Astrocyte of the spinal cord (primary cell): Measurements from ENCODE around the gene NECAP2.

Experiments used
- DNase-seq: peaks from one replicate; pipeline ENCODE4 v3.0.0; 2011; ENCODE audit warnings: low read depth, low spot score
- H3K4me3 ChIP-seq: 2 replicates; pipeline ENCODE4 v1.5.1; 2011; ENCODE audit warnings: low read depth, mild to moderate bottlenecking, low read length, moderate library complexity
- in situ Hi-C: cut with HindIII; loops from 2 replicates; pipeline ENCODE4 v1.10.0; 2017; ENCODE audit warnings: low sequenced_read_pairs
- TF ChIP-seq, protein P1 (sequence below): IDR thresholded peaks from 2 replicates; pipeline ENCODE4 v1.5.1; 2012; ENCODE audit warnings: low read depth, mild to moderate bottlenecking, low read length, inconsistent platforms

Gene NECAP2

DNA sequence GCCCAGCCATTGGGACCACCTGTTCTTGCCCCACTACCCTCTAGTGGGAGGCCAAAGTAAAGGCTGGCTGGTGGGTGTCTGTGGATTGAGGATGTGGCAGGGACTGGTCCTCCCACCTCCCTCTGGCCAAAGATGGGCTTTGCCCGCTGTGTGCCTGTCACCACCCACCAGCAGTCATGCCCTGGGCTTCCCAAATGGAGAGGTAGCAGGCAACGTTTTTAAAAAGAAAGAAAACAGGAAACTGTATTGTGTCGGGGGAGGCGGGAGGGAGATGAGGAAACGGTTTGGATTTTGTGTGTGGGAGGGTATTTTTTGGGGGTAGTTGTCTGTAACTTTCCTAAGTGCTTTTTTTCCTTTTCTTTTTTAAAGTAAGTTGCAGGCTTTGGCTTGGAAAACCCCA lies 43.4 kb upstream of the NECAP2 start:
- in situ Hi-C loops: no loop called here
- H3K4me3 ChIP-seq: no peak overlapping the region
- no peak for DNase-seq
- TF ChIP-seq, protein P1, sequence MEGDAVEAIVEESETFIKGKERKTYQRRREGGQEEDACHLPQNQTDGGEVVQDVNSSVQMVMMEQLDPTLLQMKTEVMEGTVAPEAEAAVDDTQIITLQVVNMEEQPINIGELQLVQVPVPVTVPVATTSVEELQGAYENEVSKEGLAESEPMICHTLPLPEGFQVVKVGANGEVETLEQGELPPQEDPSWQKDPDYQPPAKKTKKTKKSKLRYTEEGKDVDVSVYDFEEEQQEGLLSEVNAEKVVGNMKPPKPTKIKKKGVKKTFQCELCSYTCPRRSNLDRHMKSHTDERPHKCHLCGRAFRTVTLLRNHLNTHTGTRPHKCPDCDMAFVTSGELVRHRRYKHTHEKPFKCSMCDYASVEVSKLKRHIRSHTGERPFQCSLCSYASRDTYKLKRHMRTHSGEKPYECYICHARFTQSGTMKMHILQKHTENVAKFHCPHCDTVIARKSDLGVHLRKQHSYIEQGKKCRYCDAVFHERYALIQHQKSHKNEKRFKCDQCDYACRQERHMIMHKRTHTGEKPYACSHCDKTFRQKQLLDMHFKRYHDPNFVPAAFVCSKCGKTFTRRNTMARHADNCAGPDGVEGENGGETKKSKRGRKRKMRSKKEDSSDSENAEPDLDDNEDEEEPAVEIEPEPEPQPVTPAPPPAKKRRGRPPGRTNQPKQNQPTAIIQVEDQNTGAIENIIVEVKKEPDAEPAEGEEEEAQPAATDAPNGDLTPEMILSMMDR: no peak

DNA sequence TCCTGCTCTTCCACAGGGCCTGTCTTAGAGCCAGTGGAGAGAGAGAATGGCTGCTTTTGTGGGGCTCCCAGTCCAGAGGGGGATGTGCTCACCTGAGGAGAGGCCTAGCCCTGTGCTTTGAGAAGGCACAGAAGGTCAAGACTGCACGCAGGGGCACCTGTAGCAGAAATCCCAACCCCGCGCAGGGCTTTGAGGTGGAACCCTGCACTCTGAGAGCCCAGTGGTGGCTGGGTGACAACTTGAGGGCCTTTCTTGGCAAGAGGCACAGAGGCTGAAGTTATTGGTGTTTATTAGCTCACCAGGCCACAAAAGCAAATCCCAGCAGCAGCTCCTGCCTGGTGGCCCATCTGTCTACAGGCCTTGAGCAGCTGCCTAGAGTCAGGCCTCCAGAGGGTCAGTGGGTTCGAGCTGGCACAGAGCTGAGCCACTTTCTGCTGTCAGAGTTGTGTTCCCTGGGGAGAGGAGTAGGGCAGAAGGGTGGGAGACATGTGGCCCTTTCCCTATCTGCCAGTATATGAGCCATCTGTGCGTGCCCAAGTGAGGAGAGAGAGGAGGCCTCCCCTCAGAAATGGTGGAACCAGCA lies 42.1 kb upstream of the NECAP2 start:
- TF ChIP-seq, protein P1: no peak
- in situ Hi-C loops: no loop called here
- H3K4me3 ChIP-seq: no peak overlapping the region
- no peak for DNase-seq

DNA sequence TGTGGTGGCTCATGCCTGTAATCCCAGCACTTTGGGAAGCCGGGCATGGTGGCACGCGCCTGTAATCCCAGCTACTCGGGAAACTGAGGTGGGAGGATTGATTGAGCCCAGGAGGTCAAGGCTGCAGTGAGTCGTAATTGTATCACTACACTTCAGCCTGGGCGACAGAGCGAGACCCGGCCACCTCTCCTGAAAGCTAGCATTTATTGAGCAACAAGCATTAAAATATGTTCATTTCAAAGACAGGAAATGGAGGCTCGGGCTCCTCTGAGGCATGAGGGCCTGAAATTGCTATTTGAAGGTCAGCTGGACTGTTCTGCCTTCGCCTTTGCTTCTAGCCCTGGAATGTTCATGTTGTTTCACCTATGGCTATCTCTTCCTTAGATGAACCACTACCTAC lies 37.8 kb upstream of the NECAP2 start:
- TF ChIP-seq, protein P1: no peak
- H3K4me3 ChIP-seq: no peak overlapping the region
- DNase-seq: no peak
- in situ Hi-C loops: no loop called here

DNA sequence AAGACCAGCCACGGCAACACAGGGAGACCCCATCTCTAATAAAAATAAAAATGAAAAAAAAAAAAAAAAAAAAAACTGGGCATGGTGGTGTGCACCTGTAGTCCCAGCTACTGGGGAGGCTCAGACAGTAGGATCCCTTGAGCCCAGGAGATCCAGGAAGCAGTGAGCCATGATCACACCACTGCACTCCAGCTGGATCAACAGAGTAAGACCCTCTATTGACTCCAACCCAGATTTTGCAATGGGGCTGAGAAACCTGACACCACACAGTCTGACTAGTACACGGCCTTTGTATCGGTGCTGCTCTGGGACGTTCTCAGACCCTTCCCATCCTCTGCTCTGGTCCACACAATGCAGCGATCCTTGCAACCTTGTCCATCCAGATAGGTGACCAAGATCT lies 35.1 kb upstream of the NECAP2 start:
- TF ChIP-seq, protein P1: no peak
- no peak for DNase-seq
- in situ Hi-C loops: no loop called here
- H3K4me3 ChIP-seq: no peak overlapping the region

DNA sequence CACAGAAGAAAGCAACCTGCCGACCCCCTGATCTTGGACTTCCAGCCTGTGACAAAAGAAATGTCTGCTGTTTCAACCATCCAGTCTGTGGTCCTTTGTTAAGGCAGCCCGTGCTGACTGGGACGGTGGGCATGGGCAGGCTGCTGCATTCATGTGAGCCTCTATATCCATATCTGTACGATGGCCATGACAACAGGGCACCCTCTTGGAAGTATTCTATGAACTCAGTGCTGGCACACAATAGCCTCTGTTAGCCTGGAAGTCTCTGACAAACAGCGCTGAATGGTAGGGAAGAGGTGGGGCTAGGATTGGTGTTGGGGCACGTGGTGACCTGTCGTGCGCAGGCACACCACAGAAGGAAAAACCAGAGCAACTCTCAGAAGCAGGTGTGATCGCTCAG lies 33.7 kb upstream of the NECAP2 start:
- TF ChIP-seq, protein P1: no peak
- DNase-seq: no peak
- no peak overlapping the region for H3K4me3 ChIP-seq
- in situ Hi-C loops: no loop called here

DNA sequence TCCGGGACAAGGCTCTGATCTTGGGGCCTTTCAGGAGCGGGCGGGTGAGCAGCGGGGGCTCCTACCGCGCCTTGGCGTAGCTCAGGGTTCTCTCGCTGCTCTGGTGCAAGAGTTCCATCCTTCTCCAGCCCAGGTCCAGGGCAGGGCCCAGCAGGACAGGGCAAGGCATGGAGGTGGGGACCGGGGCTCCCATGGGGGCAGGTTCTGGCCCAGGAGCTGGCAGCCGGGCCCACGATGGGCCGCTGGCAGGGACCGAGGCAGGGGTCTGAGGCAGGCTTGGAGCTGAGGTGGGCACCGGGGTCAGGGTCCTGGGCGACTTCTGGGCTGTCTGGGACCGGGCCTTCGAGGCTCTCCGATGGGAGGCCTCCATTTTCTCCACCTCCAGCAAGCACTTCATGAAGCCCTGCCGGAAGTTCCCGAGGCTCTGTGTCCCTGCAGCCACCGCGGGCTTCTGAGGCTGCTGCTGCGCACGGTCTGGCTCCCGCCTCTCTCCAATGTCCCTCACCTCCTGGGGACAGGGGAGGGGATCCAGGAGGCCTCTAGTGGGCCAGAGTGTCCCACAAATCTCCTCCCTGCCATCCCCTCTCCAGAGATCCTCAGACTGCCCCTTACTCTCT lies 30.9 kb upstream of the NECAP2 start:
- DNase-seq: no peak
- H3K4me3 ChIP-seq: no peak overlapping the region
- TF ChIP-seq, protein P1: no peak
- in situ Hi-C loops: no loop called here
